Activated gamma-delta T cell treated with anti-CD3 and anti-CD28 coated beads, Interleukin-2, amount 50 U/mL, for 16 hours (primary cell): ENCODE results near the gene AMBN.

Experiments used
- DNase-seq: peaks from one replicate; pipeline ENCODE4 v3.0.0-alpha.2; 2020; ENCODE audit warnings: low read depth

Gene AMBN, protein sequence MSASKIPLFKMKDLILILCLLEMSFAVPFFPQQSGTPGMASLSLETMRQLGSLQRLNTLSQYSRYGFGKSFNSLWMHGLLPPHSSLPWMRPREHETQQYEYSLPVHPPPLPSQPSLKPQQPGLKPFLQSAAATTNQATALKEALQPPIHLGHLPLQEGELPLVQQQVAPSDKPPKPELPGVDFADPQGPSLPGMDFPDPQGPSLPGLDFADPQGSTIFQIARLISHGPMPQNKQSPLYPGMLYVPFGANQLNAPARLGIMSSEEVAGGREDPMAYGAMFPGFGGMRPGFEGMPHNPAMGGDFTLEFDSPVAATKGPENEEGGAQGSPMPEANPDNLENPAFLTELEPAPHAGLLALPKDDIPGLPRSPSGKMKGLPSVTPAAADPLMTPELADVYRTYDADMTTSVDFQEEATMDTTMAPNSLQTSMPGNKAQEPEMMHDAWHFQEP

DNA sequence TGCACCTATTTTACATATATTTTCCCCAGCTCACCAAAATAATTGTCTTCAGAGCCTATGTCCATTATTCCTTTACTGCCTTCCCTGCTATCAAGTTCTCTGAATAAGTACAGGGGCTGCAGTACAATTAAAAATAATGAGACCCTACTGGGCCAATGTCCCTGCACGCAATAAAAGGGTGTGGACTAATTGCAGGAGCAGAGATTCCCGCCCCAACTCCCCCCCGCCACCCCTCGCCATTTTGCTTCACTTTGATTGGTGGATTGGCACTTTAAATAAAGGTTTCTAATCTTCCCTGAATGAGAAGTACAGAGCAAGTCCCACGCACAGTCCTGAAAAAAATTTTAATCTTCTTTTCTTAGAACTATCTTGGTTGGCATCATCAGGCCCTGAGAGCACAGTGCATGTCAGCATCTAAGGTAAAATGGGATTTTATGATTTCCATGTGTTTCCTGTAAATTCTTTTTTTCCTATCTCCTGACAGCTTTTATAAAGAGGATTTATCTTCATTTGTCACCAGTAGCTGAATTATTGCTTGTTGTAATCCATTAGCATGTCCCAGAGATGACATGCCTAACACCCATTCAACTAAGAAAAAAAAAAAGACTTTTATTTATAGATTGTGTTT is at the start of gene AMBN:
Gene AMBN, plus strand, starts transcription at position 302 of the 628 bp plus-strand sequence. Its CDS starts 103 bp downstream, at position 405.
- no peak for DNase-seq

DNA sequence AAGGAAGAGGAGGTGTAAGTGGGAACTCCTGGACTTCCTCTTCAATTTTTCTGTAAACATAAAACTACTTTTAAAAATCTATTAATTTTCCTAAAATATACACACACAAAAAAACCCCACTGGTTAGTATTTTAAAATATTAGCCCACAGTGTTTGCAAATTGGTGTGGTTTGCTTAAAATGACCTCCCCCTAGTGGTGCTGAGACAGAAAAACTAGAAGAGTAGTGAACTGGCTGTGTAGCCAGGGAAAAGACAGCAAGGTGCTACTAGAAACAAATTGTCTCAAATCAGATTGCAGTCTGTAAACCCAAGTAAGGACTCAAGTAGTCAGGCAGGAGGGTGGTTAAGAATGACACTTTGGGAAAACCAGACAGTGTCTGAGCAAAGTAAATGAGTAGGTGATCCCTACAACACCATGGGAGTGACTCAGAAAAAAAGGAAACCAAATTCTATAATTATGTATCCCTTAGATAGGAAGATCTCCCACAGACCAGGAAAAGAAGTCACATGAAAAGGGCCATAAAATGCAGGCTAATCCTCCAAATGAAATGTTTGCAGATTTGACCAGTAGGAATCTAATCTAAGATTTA is 47.7 kb upstream of the AMBN start:
- DNase-seq: no peak

DNA sequence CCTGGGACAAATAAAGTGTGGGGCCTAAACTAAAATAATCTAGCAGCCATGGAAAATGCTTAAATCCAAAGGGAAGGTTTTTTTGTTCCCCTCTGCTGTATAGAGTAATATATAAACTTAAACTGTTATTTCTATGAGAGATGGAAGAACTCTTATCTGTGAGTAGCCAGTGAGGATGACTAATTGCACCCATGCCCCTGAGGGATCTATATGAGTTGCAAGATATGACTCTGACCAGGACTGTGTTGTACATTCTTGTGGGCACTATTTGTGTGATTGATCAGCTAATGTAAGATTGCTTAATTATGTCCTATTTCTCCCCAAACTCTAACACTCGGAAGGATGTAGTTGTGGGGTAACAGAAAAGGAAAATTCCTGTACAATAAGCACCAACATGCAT is 35.2 kb upstream of the AMBN start:
- no peak for DNase-seq

DNA sequence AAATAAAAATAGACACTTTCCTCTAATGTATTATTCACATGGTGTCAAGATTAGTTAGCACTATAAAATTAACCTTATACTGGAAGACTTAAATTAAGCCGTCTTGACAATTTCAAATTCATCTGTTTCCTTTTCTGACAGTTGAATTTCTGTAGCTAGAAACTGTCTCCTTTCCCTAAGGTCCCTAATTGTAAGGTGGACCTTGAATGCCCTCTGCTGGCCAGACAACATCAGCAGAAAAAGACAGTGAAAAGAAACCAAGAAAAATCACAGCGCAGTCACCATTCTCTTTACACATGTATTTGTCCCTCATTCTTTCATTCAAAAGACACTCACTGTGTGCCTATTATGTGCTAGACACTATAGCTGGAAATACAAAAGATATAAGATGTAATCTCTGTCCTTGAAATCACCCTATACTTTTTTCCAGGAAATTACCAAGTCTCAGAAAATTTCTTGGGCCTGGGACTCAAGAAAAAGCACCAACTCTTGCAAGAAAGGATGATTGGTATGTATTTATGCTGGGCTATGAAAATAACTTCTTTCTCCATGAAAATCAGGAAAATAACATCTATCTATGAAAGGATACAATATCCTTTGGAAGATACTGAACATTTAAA is 32.7 kb upstream of the AMBN start:
- no peak for DNase-seq

DNA sequence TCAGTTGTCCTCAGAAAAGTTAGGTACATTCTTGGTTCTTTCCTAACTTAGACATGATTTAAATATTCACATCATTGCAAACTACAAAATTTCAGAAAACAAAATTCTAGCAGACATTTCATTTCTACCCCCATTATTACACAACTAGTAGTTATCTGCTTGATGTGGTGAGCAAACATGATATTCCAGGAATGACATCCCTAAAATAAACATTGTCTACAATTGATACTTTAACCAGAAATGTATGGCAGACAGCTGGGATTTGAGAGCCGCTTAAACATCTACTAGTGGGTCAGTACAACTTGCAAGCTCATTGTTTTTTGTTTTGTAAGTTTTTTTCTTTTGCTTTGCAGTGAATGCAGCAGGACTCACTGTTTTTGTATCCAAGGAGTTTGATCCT is 32.1 kb upstream of the AMBN start:
- DNase-seq: no peak

DNA sequence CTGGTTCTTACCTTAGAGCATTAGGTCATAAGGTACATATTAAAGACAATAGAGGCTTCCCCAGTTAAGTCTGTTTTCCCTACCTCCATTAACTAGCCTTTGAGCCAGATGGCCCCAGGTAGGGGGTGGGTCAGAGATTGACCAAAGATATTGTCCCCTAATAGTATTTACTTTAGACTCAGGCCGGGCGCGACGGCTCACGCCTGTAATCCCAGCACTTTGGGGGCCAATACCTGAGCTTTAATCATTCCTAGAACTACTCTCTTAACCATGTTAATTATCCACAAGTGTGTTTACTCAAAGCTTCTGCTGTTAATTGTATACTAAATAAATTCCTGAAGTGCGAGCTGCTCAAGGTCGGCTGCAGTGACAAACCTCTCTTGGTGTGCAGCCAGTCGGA is 28.0 kb upstream of the AMBN start:
- no peak for DNase-seq

DNA sequence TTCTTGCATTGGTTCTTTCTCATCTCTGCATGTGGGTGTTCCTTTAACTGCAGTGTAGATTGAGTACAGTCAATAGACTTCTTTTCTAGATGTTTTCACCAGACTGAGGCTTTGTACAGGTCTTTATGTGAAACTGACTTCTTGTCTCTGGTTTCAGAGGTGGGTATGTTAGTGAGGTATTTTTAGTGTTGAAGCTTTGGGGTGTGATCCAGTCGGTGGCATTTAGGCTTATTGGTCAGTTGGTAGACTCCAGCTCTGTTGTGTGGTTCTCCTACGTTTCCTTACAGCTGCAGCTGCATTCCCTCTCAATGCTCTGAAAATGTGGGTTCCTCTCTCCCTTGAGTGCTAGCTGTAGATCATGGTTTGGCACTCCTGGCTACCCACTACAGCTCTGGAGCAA is 21.3 kb upstream of the AMBN start:
- DNase-seq: no peak

DNA sequence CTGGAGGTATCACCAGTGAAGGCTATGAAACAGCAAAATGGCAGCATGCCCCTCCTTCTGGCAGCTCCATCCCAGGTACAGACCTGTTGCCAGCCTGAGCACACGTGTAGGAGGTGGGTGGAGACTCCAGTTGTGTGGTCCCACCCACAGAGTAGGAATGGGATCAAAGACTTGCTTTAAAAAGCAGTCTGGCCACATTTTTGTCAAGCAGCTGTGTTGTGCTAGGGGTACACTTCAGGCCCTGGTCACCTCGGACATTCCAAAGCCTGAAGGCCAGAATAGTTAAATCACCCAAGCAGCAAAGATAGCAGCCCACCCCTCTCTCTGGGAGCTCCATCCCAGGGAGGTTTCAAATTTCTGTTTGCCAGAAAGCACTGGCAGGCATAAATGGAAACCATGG is 20.3 kb upstream of the AMBN start:
- DNase-seq: no peak

DNA sequence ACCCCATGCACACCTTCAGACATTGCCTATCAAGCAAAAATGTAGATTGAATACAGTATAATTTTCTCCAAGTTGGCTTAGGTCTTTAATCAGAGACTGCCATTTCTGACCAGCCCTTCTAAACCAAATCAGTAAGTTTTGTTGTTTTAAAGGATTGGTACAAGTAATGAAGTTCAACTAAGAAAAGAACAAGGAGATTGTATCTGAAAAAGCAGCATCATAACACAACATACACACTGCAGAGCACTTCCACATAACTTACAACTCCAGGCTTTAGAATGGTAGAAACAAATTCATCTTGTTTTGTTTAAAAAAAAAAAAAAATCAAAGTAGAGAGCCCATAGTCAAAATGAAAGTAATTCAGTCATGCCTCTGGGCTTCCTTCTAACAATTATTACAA is 16.1 kb upstream of the AMBN start:
- no peak for DNase-seq

DNA sequence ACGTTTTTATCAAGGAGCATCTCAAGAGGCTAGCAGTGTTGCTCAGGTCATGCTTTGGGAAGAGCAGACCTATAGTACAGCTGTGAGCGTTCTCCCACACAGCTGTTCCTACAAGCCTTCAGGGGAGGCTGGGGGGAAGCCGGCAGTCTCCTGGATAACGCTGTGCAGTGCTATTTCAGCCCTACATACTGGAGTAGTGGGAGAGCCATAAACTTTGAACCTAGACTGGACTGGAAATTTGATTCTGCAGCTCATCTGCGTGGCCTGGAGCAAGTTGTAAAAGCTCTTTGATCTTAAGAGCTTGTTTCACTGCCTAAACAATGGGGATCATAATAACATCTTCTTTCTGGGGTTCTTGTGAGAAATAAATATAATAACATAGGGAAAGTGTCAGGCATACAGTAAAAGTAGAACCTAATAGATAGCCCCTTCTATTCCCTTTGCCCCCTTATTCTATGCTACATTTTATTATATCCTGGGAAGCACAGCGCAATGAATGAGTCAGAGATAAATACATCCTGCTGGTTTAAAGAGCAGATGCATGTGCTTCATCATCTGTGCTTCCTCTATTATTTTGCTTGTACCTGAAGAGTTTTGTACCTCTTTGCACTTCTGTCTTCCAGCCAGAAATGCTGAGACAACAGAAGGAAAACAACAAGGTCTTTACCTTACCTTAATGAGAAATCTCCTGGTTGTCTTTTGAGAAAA is 14.7 kb upstream of the AMBN start:
- DNase-seq: no peak

DNA sequence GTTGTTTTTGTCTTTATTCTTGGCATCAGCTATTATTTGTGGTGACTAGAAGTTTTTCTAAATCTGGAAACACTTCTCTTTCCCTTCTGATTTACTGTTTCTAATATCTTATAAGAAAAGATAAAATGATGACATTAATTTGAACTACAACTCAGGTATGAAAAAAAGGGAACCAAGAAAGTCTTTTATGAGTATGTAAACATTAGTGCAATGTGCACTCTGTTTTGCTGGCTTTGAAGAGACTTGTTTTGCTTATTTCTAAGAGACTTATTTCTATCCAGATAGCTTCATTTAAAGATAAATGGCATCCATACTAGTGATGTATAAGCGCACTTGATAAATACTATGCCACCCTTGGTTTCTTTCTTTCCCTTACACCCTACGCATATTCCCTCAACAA is 10.1 kb upstream of the AMBN start:
- no peak for DNase-seq

DNA sequence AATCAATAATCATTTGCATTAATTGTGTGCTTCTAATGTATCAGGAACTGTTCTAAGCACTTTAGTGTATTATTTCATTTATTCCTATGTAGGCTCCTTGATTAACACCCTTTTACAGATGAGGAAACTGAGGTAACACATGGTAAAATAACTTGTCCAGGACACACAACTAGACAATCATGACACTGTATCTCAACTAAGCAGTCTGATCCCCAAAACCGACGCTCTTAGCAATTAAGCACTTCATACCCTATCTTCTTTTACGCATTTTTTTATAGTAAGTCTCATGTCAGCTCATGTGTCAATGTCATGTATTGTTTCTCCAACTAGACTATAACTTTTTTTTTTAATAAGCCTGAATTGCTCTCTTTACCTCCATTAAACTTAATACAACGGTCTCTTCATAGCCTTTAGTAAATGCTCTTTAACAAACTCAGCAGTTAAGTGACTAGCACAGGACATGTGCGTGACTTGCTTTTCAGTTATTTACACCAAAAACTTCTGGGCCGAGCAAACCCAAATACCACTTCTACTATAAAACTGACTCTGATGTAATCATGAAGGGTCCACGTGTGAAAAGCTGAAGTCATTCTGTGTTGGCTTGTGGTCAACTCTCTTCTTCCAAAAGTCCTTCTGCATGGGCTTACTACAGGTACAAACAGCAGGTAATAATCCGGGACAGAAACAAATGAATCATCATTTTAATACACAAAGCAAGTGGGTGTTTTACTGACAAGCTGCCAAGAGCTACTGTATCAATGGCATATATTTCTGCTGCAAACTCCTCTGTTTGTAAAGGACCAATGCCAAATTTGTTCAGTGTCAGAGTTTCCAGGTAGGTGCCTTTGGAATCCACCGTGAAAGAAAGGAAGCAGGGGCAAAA is 7.9 kb upstream of the AMBN start:
- DNase-seq: no peak

DNA sequence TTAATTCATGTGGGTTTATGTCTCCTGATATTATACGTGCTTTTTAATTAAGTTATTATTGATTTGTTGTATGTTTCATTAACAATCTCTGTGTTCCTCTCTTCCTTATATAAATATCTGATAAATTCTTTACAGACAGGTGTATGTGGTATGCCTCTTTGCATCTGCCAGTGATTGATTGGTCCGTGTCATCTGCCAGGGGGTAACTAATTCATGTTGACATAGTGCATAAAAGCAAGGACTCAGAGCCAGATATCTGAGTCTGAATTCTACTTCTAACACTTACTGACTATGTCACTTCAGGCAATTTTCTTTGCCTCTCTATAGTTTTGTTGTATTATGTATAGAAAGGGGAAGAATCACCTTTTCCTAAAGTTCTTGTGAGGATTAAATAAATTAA is 5.2 kb upstream of the AMBN start:
- DNase-seq: no peak

DNA sequence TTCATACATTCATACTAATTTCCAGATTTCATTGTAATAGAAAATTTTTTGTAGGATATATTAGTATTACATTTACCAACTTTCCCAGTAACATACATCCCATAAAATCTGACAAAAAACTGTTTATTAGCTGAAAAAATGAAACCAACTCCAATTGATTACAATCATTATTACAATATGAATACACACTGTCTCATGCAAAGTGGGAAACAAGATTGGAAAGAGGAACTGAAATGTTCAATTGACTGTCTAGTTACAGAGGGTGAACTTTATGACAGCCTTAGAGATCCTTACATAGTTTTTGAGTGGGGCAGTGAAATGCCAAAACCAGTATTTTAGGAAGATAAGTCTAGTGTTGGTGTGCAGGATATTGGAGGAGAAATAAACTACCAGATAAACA is 2.3 kb upstream of the AMBN start:
- no peak for DNase-seq

DNA sequence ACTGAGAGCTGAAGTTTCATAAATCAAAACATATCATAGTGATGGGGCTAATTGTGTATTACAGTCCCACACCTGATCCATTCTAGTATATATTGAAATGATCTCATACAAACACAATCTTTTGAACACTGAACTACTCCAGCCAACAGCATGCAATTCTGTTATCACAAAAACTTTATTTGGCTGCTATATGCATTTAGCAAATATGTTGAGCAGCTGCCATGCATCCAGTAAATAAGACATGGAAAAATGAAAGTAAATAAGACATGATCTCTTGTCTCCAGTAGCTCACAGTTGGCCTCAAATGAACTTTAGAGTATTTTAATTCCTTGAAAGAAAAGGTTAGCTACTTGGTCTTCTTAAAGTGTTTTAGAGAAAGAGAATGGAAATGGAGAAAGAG is 2.1 kb downstream of the AMBN start:
- no peak for DNase-seq

DNA sequence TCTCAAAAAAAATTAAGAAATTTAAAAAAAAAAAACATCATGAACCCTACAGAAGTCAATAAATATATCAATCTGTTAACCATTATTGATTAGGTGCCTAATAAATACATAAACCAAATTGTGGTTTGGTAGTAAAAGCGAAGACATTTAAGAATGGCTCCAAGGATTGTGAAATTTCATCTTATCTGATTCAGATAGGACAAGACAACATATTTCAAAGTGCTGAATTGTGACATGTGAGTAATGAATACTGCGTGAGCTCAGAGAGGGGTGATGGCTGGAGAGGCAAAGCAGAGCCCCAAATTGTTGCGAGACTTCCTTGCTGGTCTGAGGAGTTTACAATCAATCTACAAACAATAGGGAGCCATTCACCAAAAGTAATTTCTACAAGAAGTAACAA is 8.2 kb downstream of the AMBN start:
- no peak for DNase-seq

DNA sequence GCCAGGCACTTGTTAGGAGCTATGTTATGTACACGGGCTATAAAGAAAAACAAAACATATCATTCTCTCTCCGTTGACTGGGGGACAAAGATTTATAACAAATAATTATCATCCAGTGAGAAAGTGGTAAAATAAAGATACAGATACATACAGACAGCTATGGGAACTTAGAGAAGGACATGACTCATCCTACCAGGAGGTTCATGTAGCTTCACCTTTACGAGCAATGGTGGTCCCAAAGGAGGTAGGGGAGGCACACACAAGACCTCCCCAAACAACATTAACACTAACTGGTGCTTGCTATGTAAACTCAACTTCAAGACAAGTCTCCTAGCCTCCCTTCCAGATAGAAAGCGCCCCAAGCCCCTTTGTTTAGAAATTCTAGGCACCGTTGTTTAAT is 8.9 kb downstream of the AMBN start:
- DNase-seq: no peak

DNA sequence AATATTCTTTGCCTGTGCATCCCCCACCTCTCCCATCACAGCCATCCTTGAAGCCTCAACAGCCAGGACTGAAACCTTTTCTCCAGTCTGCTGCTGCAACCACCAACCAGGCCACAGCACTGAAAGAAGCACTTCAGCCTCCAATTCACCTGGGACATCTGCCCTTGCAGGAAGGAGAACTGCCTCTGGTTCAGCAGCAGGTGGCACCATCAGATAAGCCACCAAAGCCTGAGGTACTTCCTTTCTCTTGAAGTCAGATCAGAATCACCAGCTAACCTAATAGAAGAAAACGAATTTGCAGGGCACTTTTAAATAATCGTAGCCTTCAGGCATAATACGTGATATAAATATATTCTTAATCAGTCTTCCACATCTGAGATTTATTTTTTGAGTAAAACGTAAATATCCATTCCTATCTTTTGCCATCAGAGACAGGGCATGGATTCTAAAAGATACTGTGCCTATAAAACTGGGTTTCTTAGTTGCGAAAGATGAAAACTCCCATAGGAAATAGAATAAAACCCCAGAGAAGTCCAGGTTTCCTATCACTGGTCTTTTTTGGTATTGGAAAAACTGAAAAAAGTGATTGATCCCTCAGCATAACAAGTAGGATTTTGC is 9.5 kb downstream of the AMBN start:
- DNase-seq: peak; percentile 36

DNA sequence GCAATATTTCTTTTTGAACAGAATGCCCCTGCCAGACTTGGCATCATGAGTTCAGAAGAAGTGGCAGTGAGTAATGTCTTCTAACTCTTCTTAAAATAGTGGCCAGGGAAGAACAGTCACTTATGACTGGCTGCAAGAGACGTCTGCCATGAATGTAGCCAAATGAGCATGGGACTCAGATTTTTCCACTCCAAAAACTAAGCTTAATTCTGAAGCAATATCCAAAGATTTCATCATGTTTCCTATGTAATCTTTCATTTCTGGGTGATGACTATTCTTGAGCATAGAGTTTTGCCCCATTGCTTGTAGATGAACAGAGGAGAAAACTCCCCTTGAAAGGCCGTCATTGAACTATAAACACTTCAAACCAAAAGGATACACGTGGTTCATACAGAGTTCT is 11.8 kb downstream of the AMBN start:
- no peak for DNase-seq

DNA sequence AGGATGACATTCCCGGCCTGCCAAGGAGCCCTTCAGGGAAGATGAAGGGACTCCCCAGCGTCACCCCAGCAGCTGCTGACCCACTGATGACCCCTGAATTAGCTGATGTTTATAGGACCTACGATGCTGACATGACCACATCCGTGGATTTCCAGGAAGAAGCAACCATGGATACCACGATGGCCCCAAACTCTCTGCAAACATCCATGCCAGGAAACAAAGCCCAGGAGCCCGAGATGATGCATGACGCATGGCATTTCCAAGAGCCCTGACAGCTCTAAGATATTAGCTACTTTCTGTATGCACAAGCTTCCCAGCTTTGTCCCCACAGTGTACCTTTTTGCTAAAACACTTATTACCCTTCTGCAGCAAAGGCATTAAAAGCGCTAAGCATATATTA is 14.4 kb downstream of the AMBN start:
- DNase-seq: no peak

DNA sequence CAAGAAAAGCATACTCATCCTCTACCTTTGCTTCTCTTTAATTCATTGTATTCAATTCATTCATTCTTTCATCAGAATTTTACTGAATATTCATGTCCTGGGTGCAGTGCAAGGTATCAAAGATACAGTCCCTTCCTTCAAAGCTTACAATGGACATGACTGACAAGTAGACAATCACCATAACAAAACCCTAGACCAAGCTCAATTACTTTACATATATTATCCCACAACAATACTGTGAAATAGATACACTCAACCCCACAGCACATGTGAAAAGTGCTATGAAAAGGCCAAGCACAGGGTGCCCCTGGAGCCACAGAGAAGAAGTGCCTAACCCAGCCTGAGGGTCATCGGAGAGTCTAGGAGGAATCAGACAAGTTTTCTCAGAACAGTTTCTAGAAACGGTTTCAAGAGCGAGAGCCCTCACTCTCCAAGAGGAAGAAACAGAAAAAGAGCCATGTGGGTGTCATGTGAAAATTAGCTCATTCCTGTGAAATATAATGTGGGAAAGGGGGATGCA is 15.3 kb downstream of the AMBN start:
- DNase-seq: no peak
